Fibroblast of lung (primary cell): ENCODE results near the gene NTSR1. TPM values are rescaled to one million over a fixed set of nuclear protein-coding genes. Genes with fewer than 3 reads are reported as not detected.

Experiments used
- DNase-seq, 2 donors: peaks; one replicate each; pipeline versions ENCODE4 v3.0.0 to v3.0.0-alpha.2; 2010; ENCODE audit warnings: low read depth in 2 of 2
- H2AFZ ChIP-seq: 2 replicates; pipeline ENCODE4 v1.5.1; 2012; ENCODE audit warnings: low read length, control low read depth, inconsistent platforms
- H3K27ac ChIP-seq: 2 replicates; pipeline ENCODE4 v1.5.1; 2011; ENCODE audit warnings: low read length, control low read depth; ENCODE audit not compliant: insufficient read depth
- H3K27me3 ChIP-seq: 2 replicates; pipeline ENCODE4 v1.5.1; 2011; ENCODE audit warnings: mild to moderate bottlenecking, low read length; ENCODE audit not compliant: control insufficient read depth, insufficient read depth
- H3K36me3 ChIP-seq: 2 replicates; pipeline ENCODE4 v1.5.1; 2011; ENCODE audit warnings: low read length; ENCODE audit not compliant: control insufficient read depth, insufficient read depth
- H3K4me1 ChIP-seq: 2 replicates; pipeline ENCODE4 v1.5.1; 2011; ENCODE audit warnings: low read length; ENCODE audit not compliant: control insufficient read depth, insufficient read depth; ENCODE audit errors: extremely low read depth
- H3K4me2 ChIP-seq: 2 replicates; pipeline ENCODE4 v1.5.1; 2011; ENCODE audit warnings: low read length, control low read depth; ENCODE audit not compliant: insufficient read depth; ENCODE audit errors: extremely low read depth
- H3K4me3 ChIP-seq, 4 experiments: fragments of 200-600 bp in 1 of 4; sonication (generic) in 1 of 4; replicated peaks in 1 of 4; 2 replicates each; pipeline ENCODE4 v1.5.1; 2011 to 2016; ENCODE audit warnings: low read length in 4 of 4, low read depth in 3 of 4, mild to moderate bottlenecking in 3 of 4, control low read depth in 2 of 4, inconsistent platforms in 1 of 4, mixed read lengths in 1 of 4; ENCODE audit not compliant: insufficient read depth in 1 of 4; ENCODE audit errors: control extremely low read depth in 1 of 4
- H3K79me2 ChIP-seq: 2 replicates; pipeline ENCODE4 v1.5.1; 2012; ENCODE audit warnings: mild to moderate bottlenecking, low read length, inconsistent platforms; ENCODE audit not compliant: control insufficient read depth, insufficient read depth
- H3K9ac ChIP-seq: 2 replicates; pipeline ENCODE4 v1.5.1; 2011; ENCODE audit warnings: mild to moderate bottlenecking, low read length, control low read depth; ENCODE audit not compliant: insufficient read depth
- H3K9me3 ChIP-seq: 2 replicates; pipeline ENCODE4 v1.5.1; 2012; ENCODE audit warnings: low read depth, low read length; ENCODE audit not compliant: control insufficient read depth, insufficient read depth
- H4K20me1 ChIP-seq: 2 replicates; pipeline ENCODE4 v1.5.1; 2011; ENCODE audit warnings: low read length; ENCODE audit not compliant: control insufficient read depth, insufficient read depth; ENCODE audit errors: extremely low read depth
- EZH2 ChIP-seq: IDR thresholded peaks from 2 replicates; pipeline ENCODE4 v1.5.1; 2012; ENCODE audit warnings: low read length, control low read depth, mild to moderate bottlenecking; ENCODE audit errors: missing control alignments
- polyA plus RNA-seq, 2 donors: library from polyadenylated mRNA; depleted of rRNA in 1 of 2; stranded (reverse) in 1 of 2; unstranded in 1 of 2; fragments of >200 nt; gene quantifications; 2 replicates each; pipeline ENCODE4 v1.2.1, GENCODE V29; 2011 to 2012; ENCODE audit warnings: missing spikeins in 1 of 2
- total RNA-seq: library from RNA; depleted of rRNA; stranded (reverse); fragments of >200 nt; gene quantifications from 2 replicates; pipeline ENCODE4 v1.2.1, GENCODE V29; 2014
- TF ChIP-seq, protein P1 (sequence below), 2 donors: IDR thresholded peaks in 1 of 2; conservative IDR thresholded peaks in 1 of 2; 1 replicate in 1 of 2; 2 replicates in 1 of 2; pipeline ENCODE4 v1.5.1; 2011 to 2012; ENCODE audit warnings: low read length in 2 of 2, control low read depth in 1 of 2, inconsistent platforms in 1 of 2, low read depth in 1 of 2, mild to moderate bottlenecking in 1 of 2

Gene NTSR1
- total and polyA plus RNA-seq, 2 donors (not counting 1 experiment from before 2014, with no cell fraction given) = 0.05 to 0.33 TPM

- no peaks in the 10 kb centered on the region for H3K36me3 ChIP-seq
- H3K27me3 ChIP-seq = peaks cover under 1% of the 10 kb centered on the region
- no peak overlapping the region for H3K4me3 ChIP-seq
- no peak overlapping the region for H3K4me2 ChIP-seq
- H3K79me2 ChIP-seq = no peaks in the 10 kb centered on the region
- H3K9ac ChIP-seq = no peak overlapping the region
- no peak overlapping the region for H3K27ac ChIP-seq
- no peak for DNase-seq
- no peaks in the 10 kb centered on the region for H3K4me1 ChIP-seq
- no peaks in the 10 kb centered on the region for H3K9me3 ChIP-seq
- H4K20me1 ChIP-seq = no peaks in the 10 kb centered on the region
- TF ChIP-seq, protein P1, sequence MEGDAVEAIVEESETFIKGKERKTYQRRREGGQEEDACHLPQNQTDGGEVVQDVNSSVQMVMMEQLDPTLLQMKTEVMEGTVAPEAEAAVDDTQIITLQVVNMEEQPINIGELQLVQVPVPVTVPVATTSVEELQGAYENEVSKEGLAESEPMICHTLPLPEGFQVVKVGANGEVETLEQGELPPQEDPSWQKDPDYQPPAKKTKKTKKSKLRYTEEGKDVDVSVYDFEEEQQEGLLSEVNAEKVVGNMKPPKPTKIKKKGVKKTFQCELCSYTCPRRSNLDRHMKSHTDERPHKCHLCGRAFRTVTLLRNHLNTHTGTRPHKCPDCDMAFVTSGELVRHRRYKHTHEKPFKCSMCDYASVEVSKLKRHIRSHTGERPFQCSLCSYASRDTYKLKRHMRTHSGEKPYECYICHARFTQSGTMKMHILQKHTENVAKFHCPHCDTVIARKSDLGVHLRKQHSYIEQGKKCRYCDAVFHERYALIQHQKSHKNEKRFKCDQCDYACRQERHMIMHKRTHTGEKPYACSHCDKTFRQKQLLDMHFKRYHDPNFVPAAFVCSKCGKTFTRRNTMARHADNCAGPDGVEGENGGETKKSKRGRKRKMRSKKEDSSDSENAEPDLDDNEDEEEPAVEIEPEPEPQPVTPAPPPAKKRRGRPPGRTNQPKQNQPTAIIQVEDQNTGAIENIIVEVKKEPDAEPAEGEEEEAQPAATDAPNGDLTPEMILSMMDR (conservative IDR thresholded peaks at IDR 0.05 in 1 of 2, IDR thresholded peaks at IDR 0.05 in 1 of 2; ENCODE audit: low read depth in 1 of 2, low read length in 2 of 2) = no peak
- no peak for TF ChIP-seq EZH2
- H2AFZ ChIP-seq = no peak overlapping the region
These were observed 63.5 kb downstream of the NTSR1 start for GRCh38 chr20:62772103-62772611.

DNA sequence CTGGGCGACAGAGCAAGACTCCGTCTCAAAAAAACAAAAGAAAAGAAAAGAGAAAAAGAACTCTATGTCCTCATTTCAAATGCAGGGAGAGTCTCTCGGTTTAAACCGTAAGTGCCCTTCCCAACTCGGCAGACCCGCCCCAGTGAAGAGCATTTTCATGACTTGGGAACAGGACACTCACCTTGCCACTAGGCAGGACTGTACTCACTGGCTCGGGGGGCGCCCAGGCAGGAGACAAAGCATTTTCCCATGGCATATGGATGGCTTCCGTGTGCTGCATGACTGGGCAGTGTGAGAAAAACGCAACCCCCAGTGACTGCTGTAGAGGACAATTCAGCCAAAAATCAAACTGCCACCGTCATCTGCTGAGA lies 64.0 kb downstream of the NTSR1 start:
- DNase-seq = no peak
- Histone ChIP-seq H3K4me3 (no peak overlapping the region), H2AFZ (no peak overlapping the region), H3K4me2 (no peak overlapping the region), H3K9me3 (no peaks in the 10 kb centered on the region), H3K79me2 (no peaks in the 10 kb centered on the region), H3K36me3 (no peaks in the 10 kb centered on the region), H4K20me1 (no peaks in the 10 kb centered on the region), H3K27me3 (no peaks in the 10 kb centered on the region), H3K9ac (no peak overlapping the region), H3K4me1 (no peaks in the 10 kb centered on the region), H3K27ac (no peak overlapping the region)
- TF ChIP-seq, protein P1 (conservative IDR thresholded peaks at IDR 0.05 in 1 of 2, IDR thresholded peaks at IDR 0.05 in 1 of 2; ENCODE audit: low read depth in 1 of 2, low read length in 2 of 2) = no peak
- TF ChIP-seq EZH2 = no peak

DNA sequence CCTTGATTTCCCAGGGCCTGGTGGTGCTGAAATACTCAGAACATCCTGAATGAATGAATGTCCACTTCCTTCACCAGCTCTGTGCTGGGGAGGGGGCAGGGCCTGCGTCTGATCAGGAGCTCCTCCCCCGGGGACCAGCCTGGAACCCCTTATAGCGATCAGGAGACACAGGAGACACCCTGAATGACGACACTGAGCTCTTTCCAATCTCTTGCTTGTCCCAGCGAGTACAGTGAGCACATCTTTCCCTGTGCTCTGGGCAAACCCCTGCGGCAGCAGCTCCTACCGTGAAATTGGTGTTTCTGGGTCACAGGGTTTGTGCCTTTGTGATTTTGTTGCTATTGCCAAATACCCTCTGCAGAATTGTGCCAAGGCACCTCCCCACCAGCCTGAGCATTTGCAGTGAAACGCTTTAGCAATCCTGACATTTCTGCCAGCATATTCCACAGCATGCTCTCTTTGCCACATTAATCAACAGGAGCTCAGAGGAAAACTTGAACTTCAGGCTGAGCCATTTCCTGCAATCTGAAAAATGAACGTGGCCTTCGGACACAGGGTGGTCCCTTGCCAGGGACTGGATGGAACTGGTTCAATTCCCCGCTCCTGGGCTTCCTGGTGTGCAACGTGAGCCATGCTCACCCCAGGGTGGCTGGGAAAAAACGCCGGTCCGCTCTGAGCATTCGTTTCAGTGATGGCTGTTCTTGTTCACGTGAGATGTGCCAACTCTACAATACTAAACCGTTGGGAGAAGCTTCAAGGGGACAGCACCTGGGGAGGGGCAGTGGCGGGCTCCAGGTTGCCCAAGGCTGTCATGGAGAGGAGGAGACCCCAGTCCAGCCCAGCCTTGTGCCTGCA lies 64.6 kb downstream of the NTSR1 start:
- Histone ChIP-seq H3K36me3 (no peaks in the 10 kb centered on the region), H3K79me2 (no peaks in the 10 kb centered on the region), H2AFZ (no peak overlapping the region), H3K27me3 (no peaks in the 10 kb centered on the region), H3K4me3 (no peak overlapping the region), H3K27ac (no peak overlapping the region), H3K9me3 (no peaks in the 10 kb centered on the region), H4K20me1 (no peaks in the 10 kb centered on the region), H3K4me1 (no peaks in the 10 kb centered on the region), H3K4me2 (no peak overlapping the region), H3K9ac (no peak overlapping the region)
- TF ChIP-seq, protein P1 (conservative IDR thresholded peaks at IDR 0.05 in 1 of 2, IDR thresholded peaks at IDR 0.05 in 1 of 2; ENCODE audit: low read depth in 1 of 2, low read length in 2 of 2) = no peak
- no peak for TF ChIP-seq EZH2
- DNase-seq = peak; percentile 33 to 39
